Parathyroid adenoma (tissue), 2 donors: ENCODE data around the gene SORCS2.

Experiments used
- H2AFZ ChIP-seq: fragments of 300-600 bp; sonication (generic); one replicate; pipeline ENCODE4 v1.7.0; 2017; ENCODE audit warnings: antibody characterized with exemption, mild to moderate bottlenecking
- H3K27ac ChIP-seq: fragments of 300-600 bp; sonication (generic); one replicate; pipeline ENCODE4 v1.7.0; 2017
- H3K27me3 ChIP-seq: fragments of 300-600 bp; sonication (generic); one replicate; pipeline ENCODE4 v1.7.0; 2017; ENCODE audit warnings: low read length; ENCODE audit not compliant: control insufficient read depth, insufficient read depth
- H3K36me3 ChIP-seq: fragments of 300-600 bp; sonication (generic); one replicate; pipeline ENCODE4 v1.7.0; 2017; ENCODE audit warnings: low read length; ENCODE audit not compliant: control insufficient read depth, insufficient read depth
- H3K4me1 ChIP-seq: fragments of 300-600 bp; sonication (generic); one replicate; pipeline ENCODE4 v1.7.0; 2017; ENCODE audit warnings: control low read depth
- H3K4me2 ChIP-seq: fragments of 300-600 bp; sonication (generic); one replicate; pipeline ENCODE4 v1.7.0; 2017; ENCODE audit warnings: low read length
- H3K4me3 ChIP-seq: fragments of 300-600 bp; sonication (generic); one replicate; pipeline ENCODE4 v1.7.0; 2017; ENCODE audit warnings: low read depth, low read length
- H3K79me2 ChIP-seq: fragments of 300-600 bp; sonication (generic); one replicate; pipeline ENCODE4 v1.7.0; 2017; ENCODE audit warnings: control low read depth
- H3K9ac ChIP-seq: fragments of 300-600 bp; sonication (generic); one replicate; pipeline ENCODE4 v1.7.0; 2017; ENCODE audit warnings: mild to moderate bottlenecking
- H3K9me3 ChIP-seq: fragments of 300-600 bp; sonication (generic); one replicate; pipeline ENCODE4 v1.7.0; 2017; ENCODE audit warnings: low read length; ENCODE audit not compliant: control insufficient read depth
- CTCF ChIP-seq: fragments of 300-600 bp; sonication (generic); IDR thresholded peaks from one replicate; pipeline ENCODE4 v1.7.0; 2017; ENCODE audit warnings: antibody characterized with exemption, mild to moderate bottlenecking
- donor health status: primary hyperparathyroidism.

SORCS2 gene

GRCh38 chr4:7151668-7152227, 40.6 kb upstream of the SORCS2 start:
- Histone ChIP-seq H3K4me2 (no peak overlapping the region), H3K27me3 (no peaks in the 10 kb centered on the region), H2AFZ (no peak overlapping the region), H3K9me3 (no peaks in the 10 kb centered on the region), H3K79me2 (no peaks in the 10 kb centered on the region), H3K4me1 (no peaks in the 10 kb centered on the region), H3K9ac (no peak overlapping the region), H3K4me3 (no peak overlapping the region), H3K36me3 (no peaks in the 10 kb centered on the region), H3K27ac (no peak overlapping the region)
- TF ChIP-seq CTCF, result no peak

GRCh38 chr4:7153711-7154110, 38.6 kb upstream of the SORCS2 start:
- Histone ChIP-seq H3K36me3 (no peaks in the 10 kb centered on the region), H3K27me3 (no peaks in the 10 kb centered on the region), H3K79me2 (no peaks in the 10 kb centered on the region), H3K9ac (no peak overlapping the region), H3K4me2 (no peak overlapping the region), H3K4me1 (no peaks in the 10 kb centered on the region), H3K4me3 (no peak overlapping the region), H3K9me3 (no peaks in the 10 kb centered on the region), H3K27ac (no peak overlapping the region), H2AFZ (peak overlapping the region; percentile 20)
- TF ChIP-seq CTCF, result no peak

- no peak overlapping the region for H3K9ac ChIP-seq
- H3K27ac ChIP-seq, result no peak overlapping the region
- no peak overlapping the region for H3K4me2 ChIP-seq
- no peak for TF ChIP-seq CTCF
- no peaks in the 10 kb centered on the region for H3K36me3 ChIP-seq
- no peak overlapping the region for H2AFZ ChIP-seq
- H3K9me3 ChIP-seq, result no peaks in the 10 kb centered on the region
- H3K27me3 ChIP-seq, result no peaks in the 10 kb centered on the region
- H3K4me1 ChIP-seq, result no peaks in the 10 kb centered on the region
- H3K4me3 ChIP-seq, result no peak overlapping the region
- no peaks in the 10 kb centered on the region for H3K79me2 ChIP-seq
Measured at GRCh38 chr4:7154351-7154981, 37.9 kb upstream of the SORCS2 start.

- Histone ChIP-seq H3K4me2 (no peak overlapping the region), H3K27me3 (no peaks in the 10 kb centered on the region), H2AFZ (no peak overlapping the region), H3K79me2 (no peaks in the 10 kb centered on the region), H3K27ac (no peak overlapping the region), H3K9me3 (no peaks in the 10 kb centered on the region), H3K36me3 (no peaks in the 10 kb centered on the region), H3K9ac (no peak overlapping the region), H3K4me3 (no peak overlapping the region), H3K4me1 (no peaks in the 10 kb centered on the region)
- no peak for TF ChIP-seq CTCF
Measured at GRCh38 chr4:7155590-7156071, 36.7 kb upstream of the SORCS2 start.

- Histone ChIP-seq H3K4me2 (no peak overlapping the region), H3K4me1 (no peaks in the 10 kb centered on the region), H3K79me2 (no peaks in the 10 kb centered on the region), H3K36me3 (no peaks in the 10 kb centered on the region), H3K27ac (no peak overlapping the region), H3K4me3 (no peak overlapping the region), H3K9me3 (no peaks in the 10 kb centered on the region), H2AFZ (no peak overlapping the region), H3K27me3 (no peaks in the 10 kb centered on the region), H3K9ac (no peak overlapping the region)
- TF ChIP-seq CTCF, result no peak
Measured at GRCh38 chr4:7156328-7156727, 36.0 kb upstream of the SORCS2 start.
